ENCODE data around the gene SCFD2. TPM values are rescaled to one million over a fixed set of nuclear protein-coding genes. Genes with fewer than 3 reads are reported as not detected.

SCFD2 gene
- total RNA-seq, 1 experiment from 2014 or later = 12.4 TPM

DNA sequence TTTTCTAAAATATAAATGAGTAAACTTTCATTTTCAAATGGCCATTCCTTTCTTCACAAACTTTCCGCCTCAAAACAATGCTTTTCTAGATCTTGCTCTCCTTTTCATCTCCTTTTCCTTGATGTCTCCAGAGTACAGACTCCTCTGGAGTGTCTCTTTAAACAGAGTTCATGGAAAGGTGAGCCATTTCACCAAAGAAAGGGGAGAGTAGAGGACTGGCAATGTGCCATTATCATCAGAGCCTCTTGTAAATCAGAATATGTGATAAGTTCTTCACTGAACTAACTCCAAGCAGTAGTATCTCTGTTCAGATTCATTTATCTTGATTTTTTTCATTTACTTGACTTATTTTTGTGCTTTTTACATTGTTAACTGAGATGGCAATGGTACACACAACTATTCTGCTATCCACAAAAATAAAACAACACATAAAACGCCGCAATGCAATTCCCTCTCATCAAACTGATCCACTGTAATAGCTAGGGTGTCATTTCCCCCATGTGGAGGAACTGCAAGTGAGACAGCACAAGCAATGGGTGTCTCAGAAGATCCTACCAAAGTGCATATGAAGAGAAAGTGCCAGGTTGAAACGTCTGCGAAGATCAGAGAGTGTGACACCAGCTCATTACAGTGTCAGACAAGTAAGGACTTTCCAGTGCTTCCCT, 378.3 kb downstream of the SCFD2 start:
- POLR2A ChIA-PET = no interaction called here

DNA sequence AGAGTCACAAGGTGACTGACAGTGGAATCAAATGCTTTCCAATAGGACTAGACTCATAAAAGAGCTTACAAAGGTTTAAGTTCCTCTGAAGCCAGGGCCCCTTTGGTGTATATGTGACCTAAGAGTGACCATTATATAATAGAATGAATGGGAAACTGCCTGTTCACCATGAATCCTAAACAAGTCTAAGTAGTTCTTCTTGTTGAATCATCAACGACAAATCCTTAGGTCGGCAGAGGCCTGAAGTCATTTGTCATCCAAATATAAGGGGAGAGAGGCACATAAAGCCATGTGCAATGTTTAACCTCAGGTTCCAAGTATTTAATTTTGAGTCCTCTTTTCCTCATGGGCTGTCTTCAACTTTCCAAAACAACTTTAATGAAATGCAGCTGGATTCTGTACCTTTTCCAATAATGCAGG, 381.4 kb downstream of the SCFD2 start:
- H3K36me3 Mint-ChIP-seq = no peaks in the 10 kb centered on the region
- DNase-seq (ENCODE audit: low spot score) (no peak), ATAC-seq (no peak)
- ChIA-PET POLR2A (interaction anchor here (0.6 kb wide), 1 partner anchor 263 kb away, joined by 3 read pairs; no protein-coding TSS in a partner anchor), CTCF (interaction anchor here (0.8 kb wide), 4 partner anchors 272 to 439 kb away, joined by 3 to 6 read pairs (median 3); no protein-coding TSS in a partner anchor)
- H3K27ac Mint-ChIP-seq = no peak overlapping the region
- TF ChIP-seq SMAD4 (CRISPR knock-in tag; IDR thresholded peaks at IDR 0.05) (no peak), MLX (CRISPR knock-in tag; IDR thresholded peaks at IDR 0.05) (no peak), TEAD4 (CRISPR knock-in tag; IDR thresholded peaks at IDR 0.05) (no peak)
- TF ChIP-seq, protein P1, sequence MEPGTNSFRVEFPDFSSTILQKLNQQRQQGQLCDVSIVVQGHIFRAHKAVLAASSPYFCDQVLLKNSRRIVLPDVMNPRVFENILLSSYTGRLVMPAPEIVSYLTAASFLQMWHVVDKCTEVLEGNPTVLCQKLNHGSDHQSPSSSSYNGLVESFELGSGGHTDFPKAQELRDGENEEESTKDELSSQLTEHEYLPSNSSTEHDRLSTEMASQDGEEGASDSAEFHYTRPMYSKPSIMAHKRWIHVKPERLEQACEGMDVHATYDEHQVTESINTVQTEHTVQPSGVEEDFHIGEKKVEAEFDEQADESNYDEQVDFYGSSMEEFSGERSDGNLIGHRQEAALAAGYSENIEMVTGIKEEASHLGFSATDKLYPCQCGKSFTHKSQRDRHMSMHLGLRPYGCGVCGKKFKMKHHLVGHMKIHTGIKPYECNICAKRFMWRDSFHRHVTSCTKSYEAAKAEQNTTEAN (CRISPR knock-in tag; IDR thresholded peaks at IDR 0.05) = no peak
- TF ChIP-seq, protein P2, sequence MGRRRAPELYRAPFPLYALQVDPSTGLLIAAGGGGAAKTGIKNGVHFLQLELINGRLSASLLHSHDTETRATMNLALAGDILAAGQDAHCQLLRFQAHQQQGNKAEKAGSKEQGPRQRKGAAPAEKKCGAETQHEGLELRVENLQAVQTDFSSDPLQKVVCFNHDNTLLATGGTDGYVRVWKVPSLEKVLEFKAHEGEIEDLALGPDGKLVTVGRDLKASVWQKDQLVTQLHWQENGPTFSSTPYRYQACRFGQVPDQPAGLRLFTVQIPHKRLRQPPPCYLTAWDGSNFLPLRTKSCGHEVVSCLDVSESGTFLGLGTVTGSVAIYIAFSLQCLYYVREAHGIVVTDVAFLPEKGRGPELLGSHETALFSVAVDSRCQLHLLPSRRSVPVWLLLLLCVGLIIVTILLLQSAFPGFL (CRISPR knock-in tag; IDR thresholded peaks at IDR 0.05; ENCODE audit: borderline replicate concordance) = no peak
- TF ChIP-seq, protein P3, sequence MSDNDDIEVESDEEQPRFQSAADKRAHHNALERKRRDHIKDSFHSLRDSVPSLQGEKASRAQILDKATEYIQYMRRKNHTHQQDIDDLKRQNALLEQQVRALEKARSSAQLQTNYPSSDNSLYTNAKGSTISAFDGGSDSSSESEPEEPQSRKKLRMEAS (CRISPR knock-in tag; IDR thresholded peaks at IDR 0.05) = no peak
- no peaks in the 10 kb centered on the region for H3K9me3 Mint-ChIP-seq
- H3K27me3 Mint-ChIP-seq (ENCODE audit: low read depth) = no peaks in the 10 kb centered on the region
- H3K4me1 Mint-ChIP-seq = peaks cover 20% of the 10 kb centered on the region
- H3K4me3 Mint-ChIP-seq = no peak overlapping the region

More for the DNA sequence above, 378.3 kb downstream of the SCFD2 start:
- CTCF ChIA-PET = no interaction called here
- Mint-ChIP-seq H3K27ac (no peak overlapping the region), H3K36me3 (peaks cover 16% of the 10 kb centered on the region), H3K4me3 (no peak overlapping the region), H3K4me1 (peaks cover 7% of the 10 kb centered on the region), H3K9me3 (peaks cover 14% of the 10 kb centered on the region), H3K27me3 (ENCODE audit: low read depth) (no peaks in the 10 kb centered on the region)
- TF ChIP-seq SMAD4 (CRISPR knock-in tag; IDR thresholded peaks at IDR 0.05) (no peak), JUN (CRISPR knock-in tag; IDR thresholded peaks at IDR 0.05) (no peak), ERG (CRISPR knock-in tag; IDR thresholded peaks at IDR 0.05) (no peak), NR3C1 (CRISPR knock-in tag; conservative IDR thresholded peaks at IDR 0.05; ENCODE audit: low read depth) (no peak), E2F1 (CRISPR knock-in tag; IDR thresholded peaks at IDR 0.05) (no peak), ZNF423 (CRISPR knock-in tag; IDR thresholded peaks at IDR 0.05) (no peak)
- TF ChIP-seq, protein P4, sequence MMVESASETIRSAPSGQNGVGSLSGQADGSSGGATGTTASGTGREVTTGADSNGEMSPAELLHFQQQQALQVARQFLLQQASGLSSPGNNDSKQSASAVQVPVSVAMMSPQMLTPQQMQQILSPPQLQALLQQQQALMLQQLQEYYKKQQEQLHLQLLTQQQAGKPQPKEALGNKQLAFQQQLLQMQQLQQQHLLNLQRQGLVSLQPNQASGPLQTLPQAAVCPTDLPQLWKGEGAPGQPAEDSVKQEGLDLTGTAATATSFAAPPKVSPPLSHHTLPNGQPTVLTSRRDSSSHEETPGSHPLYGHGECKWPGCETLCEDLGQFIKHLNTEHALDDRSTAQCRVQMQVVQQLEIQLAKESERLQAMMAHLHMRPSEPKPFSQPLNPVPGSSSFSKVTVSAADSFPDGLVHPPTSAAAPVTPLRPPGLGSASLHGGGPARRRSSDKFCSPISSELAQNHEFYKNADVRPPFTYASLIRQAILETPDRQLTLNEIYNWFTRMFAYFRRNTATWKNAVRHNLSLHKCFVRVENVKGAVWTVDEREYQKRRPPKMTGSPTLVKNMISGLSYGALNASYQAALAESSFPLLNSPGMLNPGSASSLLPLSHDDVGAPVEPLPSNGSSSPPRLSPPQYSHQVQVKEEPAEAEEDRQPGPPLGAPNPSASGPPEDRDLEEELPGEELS (CRISPR knock-in tag; IDR thresholded peaks at IDR 0.05) = no peak
- TF ChIP-seq, protein P5, sequence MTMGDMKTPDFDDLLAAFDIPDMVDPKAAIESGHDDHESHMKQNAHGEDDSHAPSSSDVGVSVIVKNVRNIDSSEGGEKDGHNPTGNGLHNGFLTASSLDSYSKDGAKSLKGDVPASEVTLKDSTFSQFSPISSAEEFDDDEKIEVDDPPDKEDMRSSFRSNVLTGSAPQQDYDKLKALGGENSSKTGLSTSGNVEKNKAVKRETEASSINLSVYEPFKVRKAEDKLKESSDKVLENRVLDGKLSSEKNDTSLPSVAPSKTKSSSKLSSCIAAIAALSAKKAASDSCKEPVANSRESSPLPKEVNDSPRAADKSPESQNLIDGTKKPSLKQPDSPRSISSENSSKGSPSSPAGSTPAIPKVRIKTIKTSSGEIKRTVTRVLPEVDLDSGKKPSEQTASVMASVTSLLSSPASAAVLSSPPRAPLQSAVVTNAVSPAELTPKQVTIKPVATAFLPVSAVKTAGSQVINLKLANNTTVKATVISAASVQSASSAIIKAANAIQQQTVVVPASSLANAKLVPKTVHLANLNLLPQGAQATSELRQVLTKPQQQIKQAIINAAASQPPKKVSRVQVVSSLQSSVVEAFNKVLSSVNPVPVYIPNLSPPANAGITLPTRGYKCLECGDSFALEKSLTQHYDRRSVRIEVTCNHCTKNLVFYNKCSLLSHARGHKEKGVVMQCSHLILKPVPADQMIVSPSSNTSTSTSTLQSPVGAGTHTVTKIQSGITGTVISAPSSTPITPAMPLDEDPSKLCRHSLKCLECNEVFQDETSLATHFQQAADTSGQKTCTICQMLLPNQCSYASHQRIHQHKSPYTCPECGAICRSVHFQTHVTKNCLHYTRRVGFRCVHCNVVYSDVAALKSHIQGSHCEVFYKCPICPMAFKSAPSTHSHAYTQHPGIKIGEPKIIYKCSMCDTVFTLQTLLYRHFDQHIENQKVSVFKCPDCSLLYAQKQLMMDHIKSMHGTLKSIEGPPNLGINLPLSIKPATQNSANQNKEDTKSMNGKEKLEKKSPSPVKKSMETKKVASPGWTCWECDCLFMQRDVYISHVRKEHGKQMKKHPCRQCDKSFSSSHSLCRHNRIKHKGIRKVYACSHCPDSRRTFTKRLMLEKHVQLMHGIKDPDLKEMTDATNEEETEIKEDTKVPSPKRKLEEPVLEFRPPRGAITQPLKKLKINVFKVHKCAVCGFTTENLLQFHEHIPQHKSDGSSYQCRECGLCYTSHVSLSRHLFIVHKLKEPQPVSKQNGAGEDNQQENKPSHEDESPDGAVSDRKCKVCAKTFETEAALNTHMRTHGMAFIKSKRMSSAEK (CRISPR knock-in tag; IDR thresholded peaks at IDR 0.05; ENCODE audit: borderline replicate concordance) = no peak
- ATAC-seq (no peak), DNase-seq (ENCODE audit: low spot score) (no peak)

All from WTC11 (cell line).